ENCODE measurements around the gene ZNF410.

The ZNF410 gene

DNA sequence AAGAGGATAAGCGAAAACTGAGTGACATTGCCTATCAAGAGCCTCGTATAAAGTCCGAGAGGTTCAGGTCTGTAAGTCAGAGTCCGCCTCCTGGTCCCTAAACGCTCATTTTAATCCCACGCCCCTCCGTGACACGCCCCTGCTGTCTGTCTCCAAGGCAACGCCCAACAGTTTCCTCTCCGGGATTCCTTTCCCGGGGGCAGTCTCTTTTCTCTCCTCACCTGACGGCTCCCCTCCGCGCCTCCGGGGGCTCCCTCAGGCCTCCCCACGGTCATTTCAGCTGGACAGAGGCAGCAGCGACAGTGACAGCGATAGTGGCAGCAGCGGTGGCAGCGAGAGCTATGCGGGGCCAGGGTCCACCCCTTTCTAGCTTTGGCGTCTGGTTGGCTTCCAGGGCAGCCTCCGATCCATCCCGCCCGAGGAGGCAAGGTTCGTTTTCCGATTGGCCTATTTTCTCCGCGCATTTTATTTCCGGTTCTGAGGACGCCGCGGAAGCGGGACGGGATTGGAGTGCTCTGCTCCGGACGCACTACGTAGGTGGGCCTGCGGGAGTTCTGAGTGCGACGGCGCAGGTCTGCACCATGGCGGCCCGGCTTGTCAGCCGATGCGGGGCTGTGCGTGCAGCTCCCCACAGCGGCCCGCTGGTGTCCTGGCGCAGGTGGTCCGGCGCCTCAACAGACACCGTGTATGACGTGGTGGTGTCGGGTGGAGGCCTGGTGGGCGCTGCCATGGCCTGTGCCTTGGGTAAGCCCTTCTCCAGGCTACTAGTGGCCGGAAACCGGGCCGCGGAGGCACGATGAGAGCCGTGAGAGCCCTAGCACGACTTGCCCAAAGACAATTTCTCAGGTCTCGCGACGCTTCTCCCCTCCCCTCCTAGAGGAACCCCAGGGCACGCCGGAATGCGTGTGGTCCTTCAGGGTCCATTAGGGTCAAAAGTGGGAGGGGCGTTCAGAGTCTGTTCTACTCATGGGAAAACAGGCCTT lies 63.4 kb downstream of the ZNF410 start, which contains the start of the genes COQ6 and FAM161B:
TSS of gene COQ6 (plus strand) at position 551 of the 983 bp plus-strand sequence. CDS start at position 582, 31 bp downstream.
TSS of gene FAM161B (minus strand) at position 343 of the 983 bp plus-strand sequence. CDS start at position 275, 68 bp downstream.
- peak within 1 kb of the TSS; percentile 79 for H3K4me3 ChIP-seq (ENCODE audit: low read depth, low read length)

GRCh38 chr14:73953731-73954130 lies 67.1 kb downstream of the ZNF410 start:
- H3K4me3 ChIP-seq (ENCODE audit: low read depth, low read length): no peak overlapping the region

DNA sequence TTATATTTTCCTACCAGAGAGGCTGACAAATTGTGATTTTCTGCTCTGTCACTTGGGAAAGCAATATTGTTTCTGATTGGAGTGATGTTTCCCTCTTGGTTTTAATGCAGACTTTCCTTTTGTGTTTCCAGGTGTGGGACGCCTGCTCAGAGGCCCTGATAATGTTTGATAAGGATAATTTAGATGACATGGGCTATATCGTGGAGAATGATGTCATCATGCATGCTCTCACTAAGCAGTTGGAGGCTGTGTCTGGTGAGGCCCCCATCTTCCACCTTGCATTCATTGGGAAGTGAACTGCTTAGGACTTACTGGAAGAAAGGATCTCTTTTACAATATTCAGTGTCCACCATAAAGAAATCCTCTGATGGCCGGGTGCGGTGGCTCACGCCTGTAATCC lies 69.0 kb downstream of the ZNF410 start:
- H3K4me3 ChIP-seq (ENCODE audit: low read depth, low read length): no peak overlapping the region

DNA sequence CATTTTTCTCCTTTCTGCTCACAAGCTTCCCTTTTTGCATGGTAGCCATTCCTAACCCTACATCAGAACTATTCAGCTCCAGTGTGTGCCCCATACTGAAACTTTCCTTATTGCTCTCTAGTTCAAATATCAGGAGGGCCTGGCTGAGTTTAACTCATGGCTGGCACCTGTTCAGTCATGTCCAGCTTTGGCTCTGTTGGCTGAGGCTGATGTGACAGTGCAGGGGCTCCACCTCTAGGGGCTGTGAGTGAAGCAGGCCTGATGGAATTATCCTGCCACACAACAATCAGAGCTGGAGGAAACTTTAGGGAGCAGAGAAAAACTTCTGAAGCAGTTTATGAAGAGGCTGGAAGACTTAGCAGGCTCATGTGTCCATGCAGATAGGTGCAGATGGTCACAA lies 71.9 kb downstream of the ZNF410 start:
- no peak overlapping the region for H3K4me3 ChIP-seq (ENCODE audit: low read depth, low read length)

GRCh38 chr14:73961192-73961591 lies 74.5 kb downstream of the ZNF410 start:
- no peak overlapping the region for H3K4me3 ChIP-seq (ENCODE audit: low read depth, low read length)

DNA sequence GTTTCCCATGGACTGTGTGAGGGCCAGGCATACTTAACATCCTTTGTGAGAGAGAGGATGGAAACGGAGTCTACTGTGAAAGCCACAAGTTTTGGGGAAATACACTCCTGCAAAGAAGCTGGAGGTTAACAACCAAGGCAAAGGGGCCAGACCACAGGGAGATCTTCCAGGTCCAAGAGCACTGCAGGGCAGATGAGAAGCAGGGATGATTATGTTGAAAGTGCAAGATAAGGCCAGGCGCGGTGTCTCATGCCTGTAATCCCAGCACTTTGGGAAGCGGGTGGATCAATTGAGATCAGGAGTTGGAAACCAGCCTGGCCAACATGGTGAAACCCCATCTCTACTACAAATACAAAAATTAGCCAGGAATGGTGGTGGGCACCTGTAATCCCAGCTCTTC lies 78.6 kb downstream of the ZNF410 start:
- H3K4me3 ChIP-seq (ENCODE audit: low read depth, low read length): no peak overlapping the region

GRCh38 chr14:73968885-73969284 lies 82.2 kb downstream of the ZNF410 start:
- no peak overlapping the region for H3K4me3 ChIP-seq (ENCODE audit: low read depth, low read length)

- no peak overlapping the region for H3K4me3 ChIP-seq (ENCODE audit: low read depth, low read length)
Measured at GRCh38 chr14:73973497-73973896, 86.8 kb downstream of the ZNF410 start.

GRCh38 chr14:73976125-73976524 lies 89.5 kb downstream of the ZNF410 start:
- no peak overlapping the region for H3K4me3 ChIP-seq (ENCODE audit: low read depth, low read length)

- H3K4me3 ChIP-seq (ENCODE audit: low read depth, low read length): no peak overlapping the region
Measured at GRCh38 chr14:73977896-73978295, 91.2 kb downstream of the ZNF410 start.

Data from iPS-11a (cell line).